ENCODE measurements around the gene NIPAL1.

The NIPAL1 gene

DNA sequence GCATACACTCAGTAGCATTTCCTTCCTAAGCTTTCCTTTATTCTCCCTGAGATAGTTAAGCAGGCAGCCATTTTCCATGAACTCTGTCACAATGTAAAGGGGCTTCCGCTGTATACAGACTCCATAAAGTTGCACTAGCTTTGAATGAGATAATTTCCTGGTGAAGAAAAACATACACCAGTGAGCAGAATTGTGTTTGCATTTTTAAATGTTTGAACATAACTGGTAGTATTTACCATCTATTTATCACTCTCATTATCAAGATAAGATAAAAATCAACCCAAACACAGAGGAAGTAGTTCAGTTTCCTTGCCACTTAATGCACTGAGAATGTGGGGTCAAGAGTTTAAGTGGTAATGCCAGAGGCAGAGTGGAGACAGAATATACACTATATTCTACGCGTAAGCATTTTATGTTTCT is 63.4 kb downstream of the NIPAL1 start:
- Histone ChIP-seq H3K9me3 (replicated peaks in 1 of 11) (no peaks in the 10 kb centered on the region), H3K27ac (no peak overlapping the region), H3K36me3 (no peaks in the 10 kb centered on the region), H3K9ac (no peak overlapping the region), H3K4me3 (no peak overlapping the region), H3K27me3 (no peaks in the 10 kb centered on the region), H4K20me1 (no peaks in the 10 kb centered on the region), H3K4me1 (no peaks in the 10 kb centered on the region), H3K4me2 (no peak overlapping the region)
- no peak for TF ChIP-seq Cebpa-rat (IDR thresholded peaks at IDR 0.05)

GRCh38 chr4:48081196-48081595 is 64.6 kb downstream of the NIPAL1 start:
- Histone ChIP-seq H3K9me3 (replicated peaks in 1 of 11) (no peaks in the 10 kb centered on the region), H4K20me1 (no peaks in the 10 kb centered on the region), H3K4me3 (no peak overlapping the region), H3K27ac (no peak overlapping the region), H3K4me2 (no peak overlapping the region), H3K27me3 (no peaks in the 10 kb centered on the region), H3K9ac (no peak overlapping the region), H3K4me1 (no peaks in the 10 kb centered on the region), H3K36me3 (peaks cover 0 to 11% (median 0%) of the 10 kb centered on the region in 11 experiments; a peak in 6 of 22 replicates)
- no peak for TF ChIP-seq Cebpa-rat (IDR thresholded peaks at IDR 0.05)

DNA sequence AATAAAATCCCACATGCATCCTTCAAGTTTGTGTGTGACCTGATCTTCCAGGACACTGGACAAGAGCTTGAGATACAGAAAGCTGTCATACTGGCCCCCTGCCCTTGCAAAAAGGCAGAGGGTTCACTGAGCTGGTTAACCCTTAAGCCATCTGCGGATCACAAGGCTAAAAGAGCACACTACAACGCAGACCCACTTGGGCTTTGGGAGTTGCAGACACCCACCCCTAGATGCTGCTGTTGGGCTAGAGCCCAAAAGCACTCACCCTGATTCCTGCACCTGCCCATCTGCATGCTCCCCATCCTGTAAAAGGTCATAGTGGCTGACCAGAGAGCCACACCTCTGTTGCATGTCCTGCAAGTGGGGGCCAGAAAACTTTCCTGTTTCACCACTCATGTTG is 66.4 kb downstream of the NIPAL1 start:
- H3K27me3 ChIP-seq, result no peaks in the 10 kb centered on the region
- no peak overlapping the region for H3K4me3 ChIP-seq
- no peaks in the 10 kb centered on the region for H3K4me1 ChIP-seq
- H3K9me3 ChIP-seq (replicated peaks in 1 of 11), result no peaks in the 10 kb centered on the region
- H3K27ac ChIP-seq, result no peak overlapping the region
- no peaks in the 10 kb centered on the region for H4K20me1 ChIP-seq
- no peak overlapping the region for H3K4me2 ChIP-seq
- peaks cover 0 to 12% (median 0%) of the 10 kb centered on the region in 11 experiments; a peak in 6 of 22 replicates for H3K36me3 ChIP-seq
- TF ChIP-seq Cebpa-rat (IDR thresholded peaks at IDR 0.05), result no peak
- H3K9ac ChIP-seq, result no peak overlapping the region

DNA sequence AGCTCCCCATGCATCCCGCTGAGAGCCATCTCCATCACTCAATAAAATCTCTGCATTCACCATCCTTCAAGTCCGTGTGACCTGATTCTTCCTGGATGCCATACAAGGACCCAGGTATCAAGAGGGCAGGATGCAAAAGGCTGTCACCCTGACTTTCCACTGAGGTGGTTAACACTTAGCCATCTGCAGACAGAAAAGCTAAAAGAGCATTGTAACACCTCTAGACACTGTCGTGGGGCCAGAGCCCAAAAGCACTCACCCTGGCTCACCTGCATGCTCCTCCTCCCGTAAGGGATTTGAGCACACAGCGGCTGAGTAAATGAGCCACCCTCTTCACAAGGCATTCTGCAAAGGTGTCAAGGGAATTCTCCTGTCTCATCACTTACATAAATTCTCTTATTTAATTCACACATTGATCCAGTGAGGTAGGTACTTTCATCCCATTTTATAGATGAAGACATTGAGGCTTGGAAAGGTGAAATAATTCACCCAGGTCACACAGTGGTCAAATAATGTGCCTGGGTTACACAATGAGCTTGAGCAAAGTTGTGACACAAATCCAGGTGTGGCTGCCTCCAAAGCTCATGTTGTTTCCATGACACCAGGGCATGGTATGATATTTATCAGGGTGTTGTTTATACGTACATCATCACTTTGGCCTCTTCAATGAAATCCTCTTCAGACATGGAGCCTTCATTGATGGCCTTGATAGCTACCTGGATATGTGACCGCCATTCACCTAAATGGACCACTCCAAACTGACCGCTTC is 69.4 kb downstream of the NIPAL1 start:
- H3K4me3 ChIP-seq, result no peak overlapping the region
- H3K36me3 ChIP-seq, result peaks cover 0 to 12% (median 0%) of the 10 kb centered on the region in 11 experiments; a peak in 6 of 22 replicates
- no peaks in the 10 kb centered on the region for H3K9me3 ChIP-seq (replicated peaks in 1 of 11)
- no peaks in the 10 kb centered on the region for H3K27me3 ChIP-seq
- no peak for TF ChIP-seq Cebpa-rat (IDR thresholded peaks at IDR 0.05)
- no peak overlapping the region for H3K4me2 ChIP-seq
- no peak overlapping the region for H3K27ac ChIP-seq
- no peaks in the 10 kb centered on the region; a peak in 1 of 22 replicates for H4K20me1 ChIP-seq
- no peak overlapping the region for H3K9ac ChIP-seq
- no peaks in the 10 kb centered on the region for H3K4me1 ChIP-seq
